H1 (cell line): Measurements from ENCODE around the gene RTN4. TPM values are rescaled to one million over a fixed set of nuclear protein-coding genes. Genes with fewer than 3 reads are reported as not detected.

Experiments used
- EP300 ChIP-seq, 2 experiments: IDR thresholded peaks; 1 replicate in 1 of 2; 2 replicates in 1 of 2; pipeline ENCODE4 v1.6.1; 2011 to 2012; ENCODE audit warnings: low read depth in 2 of 2, low read length in 2 of 2, mild to moderate bottlenecking in 2 of 2, borderline replicate concordance in 1 of 2, inconsistent platforms in 1 of 2, moderate library complexity in 1 of 2
- MAFK ChIP-seq: IDR thresholded peaks from 2 replicates; pipeline ENCODE4 v1.6.1; 2012; ENCODE audit warnings: low read depth, mild to moderate bottlenecking, improper control_type of control experiment, low read length
- PHF8 ChIP-seq: fragments of 200-600 bp; sonication (generic); conservative IDR thresholded peaks from 2 replicates; pipeline ENCODE4 v1.7.1; 2012; ENCODE audit warnings: low read depth, mild to moderate bottlenecking, inconsistent platforms, low read length, moderate library complexity
- POLR2AphosphoS5 ChIP-seq: IDR thresholded peaks from 2 replicates; pipeline ENCODE4 v1.6.1; 2011; ENCODE audit warnings: low read depth, low read length
- SIX5 ChIP-seq: IDR thresholded peaks from 2 replicates; pipeline ENCODE4 v1.6.1; 2011; ENCODE audit warnings: mild to moderate bottlenecking, low read depth, low read length
- ZNF274 ChIP-seq: IDR thresholded peaks from 2 replicates; pipeline ENCODE4 v1.7.0; 2012; ENCODE audit warnings: low read length, borderline replicate concordance; ENCODE audit errors: extremely low read depth
- polyA plus RNA-seq, 7 experiments: library from polyadenylated mRNA; depleted of rRNA in 3 of 7; stranded (reverse) in 5 of 7; unstranded in 2 of 7; fragments of >200 nt in 5 of 7; fragments of 200-250 nt in 2 of 7; gene quantifications; 1 replicate in 5 of 7; 2 replicates in 1 of 7; 4 replicates in 1 of 7; pipeline versions ENCODE4 v1.2.1 to v1.2.3, GENCODE V29; 2011 to 2013; ENCODE audit warnings: missing spikeins in 2 of 7, mixed read lengths in 2 of 7
- total RNA-seq: library from RNA; stranded (reverse); fragmentation: NEBNext Ultra II Directional; extraction: Animal tissue kit (Norgen Biotek cat#: 25700); gene quantifications from 2 replicates; pipeline ENCODE4 v1.2.1, GENCODE V29; 2021

RTN4 gene
- total and polyA plus RNA-seq, 2 of the 8 experiments (the other 6 are each of a cell fraction or from before 2014, with no cell fraction given): 179 to 242 TPM

- TF ChIP-seq PHF8 (no peak), ZNF274 (no peak), SIX5 (no peak), POLR2AphosphoS5 (no peak), EP300 (IDR thresholded peaks at IDR 0.05; ENCODE audit: borderline replicate concordance in 1 of 2, low read depth in 2 of 2, low read length in 2 of 2) (no peak), MAFK (no peak)
Measured at GRCh38 chr2:55080204-55080738, 30.0 kb upstream of the RTN4 start (continued).
